Measurements from ENCODE around the gene TACC2.
A peak's percentile ranks its signal among the peaks of the same experiment; 100 is the strongest.

The TACC2 gene

DNA sequence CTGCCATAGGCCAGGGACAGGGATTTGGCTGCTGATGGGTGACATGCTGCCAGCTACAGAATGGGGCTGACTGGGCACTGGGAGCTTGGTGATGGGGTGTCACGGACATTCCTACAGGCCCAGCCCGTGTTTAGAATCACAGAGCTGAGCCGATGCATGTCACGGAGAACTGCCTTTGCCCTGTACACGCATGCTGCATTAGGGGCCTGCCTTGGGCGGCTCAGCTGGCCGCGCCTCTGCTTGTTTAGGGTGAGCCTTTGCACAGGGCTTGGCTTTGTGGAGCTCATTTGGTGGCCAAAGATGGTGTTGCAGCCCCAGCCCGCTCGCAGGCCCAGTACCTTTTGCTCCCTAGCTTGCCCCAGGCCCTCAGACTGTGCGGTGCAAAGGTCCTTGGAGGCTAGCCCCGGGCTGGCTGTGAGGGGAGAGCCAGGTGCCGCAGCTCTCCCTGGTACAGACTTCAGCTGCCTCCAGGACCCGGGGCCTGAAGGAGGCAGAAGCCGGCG is 173.8 kb downstream of the TACC2 start:
- TF ChIP-seq CTCF (conservative IDR thresholded peaks at IDR 0.05; ENCODE audit: low read length), result no peak
- peak overlapping the region; percentile 52; the same call in 1 of the 2 replicates for H3K4me3 ChIP-seq (ENCODE audit: low read length)
- DNase-seq (ENCODE audit: low read depth), result no peak

DNA sequence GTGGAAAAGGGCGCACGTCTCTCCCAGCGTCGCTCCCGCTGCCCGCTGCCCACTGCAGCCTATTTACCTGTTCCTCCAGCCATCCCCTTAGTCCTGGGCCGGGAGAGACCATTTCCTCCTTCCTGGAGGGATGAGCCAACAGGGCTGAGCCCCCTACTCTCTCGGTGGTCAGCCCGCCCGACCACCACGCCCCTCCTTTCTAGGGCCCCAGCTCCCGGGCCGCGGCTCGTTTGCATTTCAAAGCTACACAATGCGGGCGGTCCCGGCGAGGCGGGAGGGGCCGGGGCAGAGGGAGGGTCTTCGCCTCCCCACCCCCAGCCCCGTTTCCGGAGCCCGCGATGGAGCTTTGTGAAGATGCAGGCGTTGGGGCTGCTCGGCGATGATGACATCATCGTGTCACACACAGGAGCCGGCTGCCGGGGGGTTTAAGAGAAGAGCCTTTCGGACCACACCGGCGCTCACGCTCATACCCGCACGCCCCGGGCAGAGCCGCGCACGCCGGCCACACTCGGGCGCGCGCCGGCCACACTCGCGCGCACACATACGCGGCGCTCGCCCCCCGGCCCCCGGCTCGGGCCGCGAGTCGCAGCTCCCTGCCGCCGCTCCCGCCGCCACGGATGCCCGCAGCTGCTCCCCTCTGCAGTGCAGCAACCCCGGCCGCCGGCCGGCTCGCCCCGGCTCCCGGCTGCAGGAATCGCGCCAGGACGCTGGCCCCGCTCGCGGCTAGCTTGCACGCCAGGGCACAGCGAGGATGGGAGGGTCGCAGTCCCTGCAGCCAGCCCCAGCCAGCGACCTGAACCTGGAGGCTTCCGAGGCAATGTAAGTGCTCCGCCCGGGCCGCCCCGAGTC is 174.4 kb downstream of the TACC2 start:
- DNase-seq (ENCODE audit: low read depth), result no peak
- H3K4me3 ChIP-seq (ENCODE audit: low read length), result peak overlapping the region; percentile 52
- no peak for TF ChIP-seq CTCF (conservative IDR thresholded peaks at IDR 0.05; ENCODE audit: low read length)

DNA sequence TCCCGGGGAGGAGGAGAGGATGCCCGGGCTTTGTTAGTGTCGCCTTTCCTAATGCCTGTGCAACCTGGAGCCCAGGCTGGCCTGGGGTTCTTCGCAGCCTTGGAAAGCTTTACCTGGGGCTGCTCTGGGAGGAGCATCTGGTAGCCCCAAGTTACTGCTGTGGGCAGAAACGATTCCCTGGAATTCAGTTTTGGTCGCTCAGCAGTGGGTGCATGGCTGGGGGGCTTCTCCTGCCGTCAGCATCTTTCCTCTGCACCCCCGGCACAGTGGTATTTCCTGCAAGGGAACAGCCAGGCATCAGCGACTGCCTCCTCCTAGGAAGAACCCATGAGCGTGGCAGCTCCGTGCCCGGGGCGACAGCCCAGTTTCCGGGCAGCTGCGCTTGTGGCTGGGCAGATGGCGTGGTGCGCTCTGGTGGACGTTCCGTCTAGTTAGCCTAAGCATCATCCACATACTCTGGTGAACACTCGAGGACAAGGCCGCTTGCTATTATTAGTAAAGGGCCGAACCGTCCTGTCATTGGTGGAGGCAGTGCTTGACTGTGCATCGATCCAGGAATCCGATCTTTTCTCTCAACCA is 175.1 kb downstream of the TACC2 start:
- H3K4me3 ChIP-seq (ENCODE audit: low read length), result peak overlapping the region; percentile 52
- no peak for TF ChIP-seq CTCF (conservative IDR thresholded peaks at IDR 0.05; ENCODE audit: low read length)
- no peak for DNase-seq (ENCODE audit: low read depth)

GRCh38 chr10:122164815-122165483 is 176.0 kb downstream of the TACC2 start:
- no peak for DNase-seq (ENCODE audit: low read depth)
- TF ChIP-seq CTCF (conservative IDR thresholded peaks at IDR 0.05; ENCODE audit: low read length), result no peak
- H3K4me3 ChIP-seq (ENCODE audit: low read length), result no peak overlapping the region

DNA sequence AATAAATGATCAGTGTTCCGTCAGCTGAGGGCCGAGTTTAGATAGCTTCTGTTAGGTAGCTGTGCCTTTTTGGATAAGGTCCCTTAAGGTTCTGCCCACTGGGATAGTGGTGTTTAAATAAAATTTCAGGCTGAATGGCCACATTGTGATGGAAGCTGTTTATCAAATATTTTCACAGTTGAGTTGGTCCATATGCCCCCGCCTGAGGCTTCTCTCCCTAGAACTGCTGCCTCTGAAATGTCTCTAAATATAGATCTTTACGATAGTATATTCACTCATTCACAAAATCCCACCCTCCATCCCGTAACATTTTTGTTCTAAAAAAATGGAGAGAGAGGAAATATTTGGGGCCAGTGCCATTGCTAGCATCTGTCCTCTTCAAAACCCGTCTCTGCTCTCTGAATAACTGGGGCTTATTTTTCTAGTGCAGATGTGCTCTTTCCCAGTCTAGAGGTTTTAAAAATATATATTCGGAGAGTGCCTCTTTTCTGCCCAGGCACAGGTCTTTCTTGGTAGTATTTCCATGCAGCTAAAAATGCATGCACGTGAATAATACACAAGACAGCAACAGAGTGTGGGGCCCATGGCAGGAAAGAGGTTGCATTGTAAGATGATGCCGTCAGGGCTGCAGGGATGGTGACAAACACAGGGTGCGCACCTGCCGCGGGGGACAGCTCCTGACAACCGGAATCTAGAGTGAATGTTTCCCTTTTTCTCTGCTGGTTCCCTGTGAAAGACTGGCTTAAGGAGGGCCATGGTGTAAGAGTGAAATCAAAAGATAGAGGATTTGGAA is 176.7 kb downstream of the TACC2 start:
- H3K4me3 ChIP-seq (ENCODE audit: low read length), result no peak overlapping the region
- no peak for TF ChIP-seq CTCF (conservative IDR thresholded peaks at IDR 0.05; ENCODE audit: low read length)
- DNase-seq (ENCODE audit: low read depth), result no peak

DNA sequence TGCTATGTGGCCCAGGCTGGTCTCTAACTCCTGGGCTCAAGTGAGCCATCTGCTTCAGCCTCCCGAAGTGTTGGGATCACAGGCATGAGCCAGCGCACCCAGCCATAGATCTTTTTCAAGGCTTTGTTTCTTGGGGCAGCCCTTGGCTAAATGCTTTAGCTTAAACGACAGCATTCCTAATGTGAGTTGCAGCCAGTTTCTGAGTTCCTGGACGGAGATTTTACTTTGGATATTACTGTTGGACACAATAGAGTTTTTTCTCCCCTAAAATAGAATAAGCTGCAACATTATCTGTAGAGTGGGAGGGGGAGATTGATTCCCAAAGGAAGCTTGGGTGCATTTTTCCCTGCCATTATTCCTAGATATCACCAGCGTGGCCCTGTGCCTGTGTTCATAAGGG is 179.1 kb downstream of the TACC2 start:
- no peak for TF ChIP-seq CTCF (conservative IDR thresholded peaks at IDR 0.05; ENCODE audit: low read length)
- H3K4me3 ChIP-seq (ENCODE audit: low read length), result no peak overlapping the region
- no peak for DNase-seq (ENCODE audit: low read depth)

Measured in AG10803 (cell line).